ENCODE data around the gene SCYL1.
"Not testable (repeated sequence)": the region's sequence is repeated elsewhere in the genome, so short reads cannot be mapped to it uniquely, and the experiment has no call there.

Gene SCYL1

GRCh38 chr11:65554842-65555430 lies 30.1 kb downstream of the SCYL1 start:
- DNase-seq (ENCODE audit: low read depth), result no peak

DNA sequence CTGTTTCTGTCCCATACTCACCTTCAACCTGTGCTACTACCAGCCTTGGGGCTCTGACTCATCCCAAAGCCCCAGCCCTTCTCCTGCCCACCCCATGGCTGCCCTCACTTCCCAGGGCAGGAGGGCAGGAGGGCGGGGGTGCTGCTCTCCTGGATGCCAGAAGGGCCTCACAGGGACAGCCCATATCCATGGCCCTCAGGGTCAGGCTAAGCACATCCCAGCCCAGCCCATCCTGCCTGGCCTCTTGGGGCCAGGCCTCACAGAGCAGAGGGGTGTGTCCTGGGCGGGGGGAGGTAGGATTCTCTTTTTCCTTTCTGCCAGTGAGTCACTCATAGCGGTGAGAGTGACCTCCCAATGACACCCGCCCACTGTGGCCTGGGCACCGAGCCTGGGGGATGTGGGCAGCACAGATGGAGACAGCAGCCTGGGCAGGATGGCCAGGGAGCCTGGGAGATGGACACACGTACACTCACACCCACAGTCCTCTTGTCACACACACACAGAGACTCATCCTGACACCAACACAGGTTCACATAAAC lies 30.9 kb downstream of the SCYL1 start:
- peak; percentile 90 for DNase-seq (ENCODE audit: low read depth)

DNA sequence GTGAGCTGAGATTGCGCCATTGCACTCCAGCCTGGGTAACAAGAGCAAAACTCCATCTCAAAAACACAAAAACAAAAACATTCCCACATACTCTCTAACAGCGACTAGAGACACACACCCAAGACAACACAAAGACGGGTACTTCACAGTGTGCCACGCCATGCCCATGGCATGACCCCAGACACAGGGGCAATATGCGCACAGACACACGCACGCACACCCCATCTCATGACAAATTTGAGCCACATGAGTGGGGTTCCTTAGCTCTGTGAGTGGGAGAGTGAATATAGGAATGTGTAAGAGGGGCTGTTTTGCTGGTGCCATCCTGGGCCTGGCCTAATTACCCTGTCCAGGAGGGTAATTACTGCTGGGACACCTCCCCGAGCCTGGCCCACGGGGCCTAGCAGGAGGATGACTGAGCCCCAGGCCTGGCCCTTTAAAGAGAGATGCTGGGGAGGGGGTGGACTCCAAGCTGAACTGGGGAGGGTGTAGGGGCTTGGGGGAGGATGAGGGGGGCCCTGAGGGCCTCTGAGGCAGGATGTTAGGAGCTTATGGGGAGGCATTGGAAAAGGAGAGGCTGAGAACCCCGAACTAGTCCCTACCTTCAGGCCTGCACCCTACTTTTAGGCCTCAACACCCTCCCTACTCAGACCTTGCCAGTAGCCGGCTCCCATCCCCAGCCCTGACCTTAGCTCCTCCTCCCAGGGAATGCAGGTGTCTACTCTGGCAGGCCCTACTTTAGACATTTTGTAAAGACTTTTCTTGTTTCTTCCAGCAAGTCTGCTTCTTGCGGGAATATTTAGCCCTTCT lies 31.8 kb downstream of the SCYL1 start:
- no peak for DNase-seq (ENCODE audit: low read depth)

DNA sequence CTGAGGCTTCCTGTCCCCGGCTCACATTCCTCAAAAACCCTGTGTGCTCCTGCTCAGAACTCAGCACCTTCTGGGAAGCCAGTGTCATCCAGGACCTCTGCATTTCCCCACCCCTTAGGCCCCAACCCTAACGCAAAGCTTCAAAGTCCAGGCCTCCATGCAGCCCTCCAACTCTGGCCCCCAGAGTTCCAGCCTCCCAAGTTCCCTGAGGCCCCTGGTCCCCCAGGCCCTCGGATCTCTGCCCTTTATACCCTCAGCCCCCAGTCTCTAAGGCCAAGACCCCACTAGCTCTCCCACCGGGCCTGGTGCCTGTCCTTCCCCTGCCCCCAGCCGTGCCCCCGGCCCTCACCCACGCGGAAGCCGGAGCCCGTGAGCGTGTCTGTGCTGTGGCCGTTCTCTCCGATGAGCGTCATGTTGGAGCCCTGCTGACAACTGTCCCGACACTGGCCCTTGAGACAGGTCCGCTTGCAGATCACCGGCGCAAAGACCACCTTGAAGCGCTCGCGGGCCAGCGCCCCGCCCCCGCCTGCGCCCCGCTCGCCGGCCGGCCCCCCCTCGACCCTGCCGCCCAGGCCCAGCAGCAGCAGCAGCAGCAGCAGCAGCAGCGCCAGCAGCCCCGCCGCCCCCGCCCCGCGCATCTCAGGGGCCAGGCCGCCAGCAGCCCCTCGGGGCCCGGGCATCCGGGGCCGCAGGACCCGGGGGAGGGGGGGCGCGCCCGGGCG lies 32.6 kb downstream of the SCYL1 start:
- no peak for DNase-seq (ENCODE audit: low read depth)

- DNase-seq (ENCODE audit: low read depth), result peak; percentile 71
Observed at GRCh38 chr11:65558002-65558929, 33.4 kb downstream of the SCYL1 start, which contains the start of gene LTBP3. Gene LTBP3, minus strand, starts transcription at chr11:65558359. Its CDS starts 400 bp downstream, at chr11:65557959.

DNA sequence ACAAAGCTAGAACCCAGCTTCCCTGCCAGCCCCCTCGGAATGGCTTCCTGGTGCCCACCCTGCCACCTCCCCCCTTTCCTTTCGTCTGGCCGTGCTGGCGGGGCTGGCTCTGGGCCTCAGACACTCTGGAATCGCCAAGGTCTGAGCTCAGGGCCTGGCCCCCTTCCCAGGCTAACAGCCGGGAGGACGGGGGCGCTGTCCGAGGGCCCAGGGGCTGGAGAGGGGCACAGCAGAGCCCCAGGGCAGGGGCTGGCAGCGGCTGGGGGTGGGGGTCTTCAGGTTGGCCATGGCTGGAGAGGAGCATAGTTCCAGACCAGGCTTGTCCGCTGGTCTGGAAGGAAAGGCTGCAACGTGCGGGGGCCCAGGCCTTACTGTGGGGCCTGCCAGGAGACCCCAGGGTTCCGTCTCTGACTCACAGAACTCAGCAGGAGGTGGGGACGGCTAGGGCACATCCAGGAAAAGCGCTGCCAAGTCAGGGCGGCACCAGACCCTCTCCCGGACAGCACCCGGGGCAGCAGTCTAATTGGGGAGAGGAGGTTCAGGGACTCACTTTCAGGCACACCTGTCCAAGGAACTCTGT lies 34.1 kb downstream of the SCYL1 start:
- DNase-seq (ENCODE audit: low read depth), result no peak

DNA sequence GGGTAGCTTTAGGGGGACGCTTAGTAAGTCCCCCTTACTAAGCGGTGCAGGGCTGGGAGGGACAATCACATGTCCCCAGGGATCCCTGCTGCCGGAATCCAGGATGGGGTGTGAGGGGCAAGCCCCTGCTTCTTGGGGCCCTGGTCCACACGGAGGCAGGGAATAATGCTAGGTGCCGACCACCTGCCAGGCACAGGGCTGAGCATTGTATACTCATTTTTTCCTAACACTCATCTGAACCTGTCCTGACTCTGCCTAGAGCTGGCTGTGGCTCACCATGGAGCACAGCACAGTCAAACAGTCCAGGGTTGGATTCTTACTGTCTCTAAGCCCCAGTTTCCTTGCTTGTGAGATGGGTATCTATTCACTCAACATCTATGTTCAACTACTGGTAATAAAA lies 34.7 kb downstream of the SCYL1 start:
- DNase-seq (ENCODE audit: low read depth), result no peak

DNA sequence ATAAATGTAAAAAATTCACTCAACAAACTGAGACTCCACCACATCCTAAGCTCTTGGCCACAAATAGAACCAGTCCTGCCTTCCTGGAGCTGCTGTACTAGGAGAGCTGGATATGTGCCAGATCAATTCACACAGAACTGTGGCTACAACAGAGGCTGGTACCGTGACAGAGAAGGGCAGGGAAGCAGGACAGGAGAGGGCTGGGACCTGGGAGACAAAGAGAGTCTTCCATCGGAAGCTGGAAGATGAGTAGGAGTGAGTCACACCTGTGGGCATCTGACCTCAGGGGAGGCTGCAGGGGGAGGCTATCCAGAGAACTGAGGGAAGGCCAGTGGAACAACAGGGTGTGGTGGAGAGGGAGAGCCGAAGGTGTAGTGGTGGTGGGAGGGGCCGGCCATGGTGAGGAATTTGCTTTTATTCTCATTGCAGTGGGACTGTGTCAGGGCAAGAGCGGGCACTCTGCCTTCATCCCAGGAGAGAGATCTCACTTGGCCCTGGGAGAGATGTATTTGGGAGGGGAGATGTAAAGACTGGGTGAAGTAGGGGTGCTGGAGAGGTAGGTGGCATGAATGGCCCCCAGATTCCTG lies 35.2 kb downstream of the SCYL1 start:
- no peak for DNase-seq (ENCODE audit: low read depth)

GRCh38 chr11:65560555-65561418 lies 35.9 kb downstream of the SCYL1 start:
- DNase-seq (ENCODE audit: low read depth), result no peak

GRCh38 chr11:65562020-65562419 lies 37.1 kb downstream of the SCYL1 start:
- DNase-seq (ENCODE audit: low read depth), result no peak

DNA sequence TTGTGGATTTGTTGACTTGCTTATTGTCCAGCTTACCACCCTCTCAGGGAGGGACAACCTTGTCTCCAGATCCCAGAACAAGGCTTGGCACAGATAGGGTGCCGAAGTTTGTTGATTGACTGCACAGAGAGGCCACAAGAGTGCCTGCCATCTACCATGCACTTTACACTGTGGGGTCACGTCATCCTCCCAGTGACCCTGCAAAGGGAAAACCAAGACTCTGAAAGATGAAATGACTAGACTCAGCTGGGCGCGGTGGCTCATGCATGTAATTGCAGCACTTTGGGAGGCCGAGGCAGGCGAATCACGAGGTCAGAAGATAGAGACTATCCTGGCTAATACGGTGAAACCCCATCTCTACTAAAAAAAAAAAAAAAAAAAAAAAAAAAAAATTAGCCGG lies 37.9 kb downstream of the SCYL1 start:
- no peak for DNase-seq (ENCODE audit: low read depth)

- DNase-seq (ENCODE audit: low read depth), result no peak
Observed at GRCh38 chr11:65563601-65564000, 38.7 kb downstream of the SCYL1 start.

GRCh38 chr11:65564879-65565559 lies 40.1 kb downstream of the SCYL1 start:
- DNase-seq (ENCODE audit: low read depth), result not testable (repeated sequence)

DNA sequence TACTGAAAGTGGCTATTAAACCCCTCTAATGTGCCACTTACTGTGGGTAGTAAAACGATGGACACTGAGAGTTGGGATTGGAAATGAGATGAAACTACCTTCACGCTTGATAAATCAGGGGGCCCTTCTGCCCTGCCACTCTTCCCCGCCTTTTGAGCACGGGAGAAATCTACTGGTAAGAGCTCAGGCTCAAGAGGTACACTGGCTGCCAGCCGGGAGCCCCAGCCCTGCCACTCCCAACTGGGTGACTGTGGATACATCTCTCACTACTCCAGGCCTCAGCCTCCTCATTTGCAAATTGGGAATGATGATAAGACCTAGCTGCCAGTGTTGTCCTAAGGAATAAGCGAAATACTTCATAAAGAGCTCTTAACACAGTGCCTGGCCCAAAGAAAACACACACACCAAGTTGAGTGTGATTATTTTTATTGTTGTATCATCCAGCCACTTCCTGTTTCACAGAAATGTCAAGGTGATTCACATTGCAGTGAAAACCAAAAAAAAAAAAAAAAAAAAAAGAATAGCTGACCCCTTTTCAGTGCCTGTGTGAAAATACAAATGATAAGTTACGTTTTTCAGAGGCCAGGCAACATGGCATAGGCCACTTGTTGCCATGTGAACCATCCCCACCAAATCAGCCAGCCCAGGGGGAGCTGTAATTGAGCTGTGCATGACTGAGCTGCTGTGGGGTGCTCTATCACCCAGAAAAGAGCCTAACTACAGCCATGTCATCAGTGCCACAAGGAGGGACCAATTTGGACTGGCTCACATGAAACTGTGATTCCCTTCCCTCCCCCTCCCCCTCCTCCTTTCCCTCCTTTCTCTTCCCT lies 41.0 kb downstream of the SCYL1 start:
- DNase-seq (ENCODE audit: low read depth), result no peak

GRCh38 chr11:65569164-65569972 lies 44.5 kb downstream of the SCYL1 start:
- DNase-seq (ENCODE audit: low read depth), result no peak

DNA sequence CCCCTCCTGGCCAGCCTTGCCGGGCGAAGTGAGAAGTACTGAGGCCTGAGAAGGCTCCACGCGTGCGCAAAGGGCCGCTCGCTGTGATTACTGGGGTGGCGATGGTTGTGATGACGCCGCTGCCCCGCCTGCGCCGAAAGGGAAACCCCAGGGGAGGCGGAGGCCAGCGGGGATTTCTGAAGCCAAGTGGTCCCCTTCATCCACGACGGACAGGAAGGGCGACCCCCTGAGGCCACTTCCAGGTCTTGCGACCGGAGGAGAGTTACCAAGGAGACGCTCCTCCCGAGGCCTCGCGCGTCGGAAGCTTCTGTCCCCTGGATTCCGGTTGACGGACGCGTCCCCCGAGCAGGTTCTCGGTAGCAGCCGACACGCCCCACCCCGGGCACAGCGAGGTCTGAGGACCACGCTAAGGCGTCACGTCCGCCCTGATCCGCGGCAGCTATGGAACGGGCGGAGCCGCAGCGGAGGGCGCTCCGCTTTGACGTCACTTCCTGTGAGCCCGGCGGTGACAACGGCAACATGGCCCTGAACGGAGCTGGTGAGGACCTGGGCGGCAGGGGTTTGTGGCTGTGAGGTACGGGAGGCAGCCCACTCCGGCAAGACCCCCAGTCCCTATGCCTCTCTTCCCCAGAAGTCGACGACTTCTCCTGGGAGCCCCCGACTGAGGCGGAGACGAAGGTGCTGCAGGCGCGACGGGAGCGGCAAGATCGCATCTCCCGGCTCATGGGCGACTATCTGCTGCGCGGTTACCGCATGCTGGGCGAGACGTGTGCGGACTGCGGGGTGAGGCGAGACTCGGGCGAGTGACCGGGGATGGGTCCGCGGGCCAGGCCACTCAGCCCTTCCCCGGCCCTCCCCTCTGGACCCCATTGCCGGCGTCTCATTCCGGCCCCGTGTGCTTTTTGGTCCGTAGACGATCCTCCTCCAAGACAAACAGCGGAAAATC lies 45.4 kb downstream of the SCYL1 start, which contains the start of gene ZNRD2:
TSS of gene ZNRD2 (plus strand) at position 505 of the 946 bp plus-strand sequence. CDS start at position 520, 15 bp downstream.
- peak; percentile 97 for DNase-seq (ENCODE audit: low read depth)
